Colonic mucosa (tissue), 4 donors: ENCODE measurements around the gene PPP1R12B. TPM values are rescaled to one million over a fixed set of nuclear protein-coding genes. Genes with fewer than 3 reads are reported as not detected.
"Not testable (repeated sequence)": the region's sequence is repeated elsewhere in the genome, so short reads cannot be mapped to it uniquely, and the experiment has no call there.

ENCODE experiments used
- DNase-seq: peaks from one replicate; pipeline ENCODE4 v3.0.0-alpha.2; 2020
- H3K27ac ChIP-seq: fragments of 200-600 bp; one replicate; pipeline ENCODE4 v1.8.0; 2021
- H3K27me3 ChIP-seq: fragments of 200-600 bp; one replicate; pipeline ENCODE4 v1.8.0; 2021
- H3K36me3 ChIP-seq: fragments of 200-600 bp; one replicate; pipeline ENCODE4 v1.8.0; 2021
- H3K4me1 ChIP-seq: fragments of 200-600 bp; one replicate; pipeline ENCODE4 v1.8.0; 2021; ENCODE audit warnings: mild to moderate bottlenecking
- H3K4me3 ChIP-seq: fragments of 200-600 bp; one replicate; pipeline ENCODE4 v1.8.0; 2021
- H3K9ac ChIP-seq, 2 donors: one replicate each; pipeline ENCODE4 v1.7.0; 2013; ENCODE audit warnings: control low read depth in 2 of 2, low read depth in 2 of 2, low read length in 2 of 2
- H3K9me3 ChIP-seq: fragments of 200-600 bp; one replicate; pipeline ENCODE4 v1.8.0; 2021
- intact Hi-C: fragments of 100-400 bp; cut with DNase I; formaldehyde crosslinking; loops from one replicate; pipeline ENCODE4 v1.14.1; 2022
- total RNA-seq, 2 donors: library from RNA; stranded (reverse); fragmentation: NEBNext Ultra II Directional in 1 of 2; extraction: Animal tissue kit (Norgen Biotek cat#: 25700) in 1 of 2; gene quantifications; one replicate each; pipeline ENCODE4 v1.2.1, GENCODE V29; 2021
- TF ChIP-seq, protein P1 (sequence below): fragments of 200-600 bp; IDR thresholded peaks from one replicate; pipeline ENCODE4 v1.8.0; 2022; ENCODE audit warnings: antibody characterized with exemption, mild to moderate bottlenecking
- donor health status: healthy.
- donor health status: DM: no; HTN: no; CAD: no.
- donor health status: DM: no; HTN: no; CAD: no.

The PPP1R12B gene
- total RNA-seq, 2 donors from 2014 or later, result 41.1 to 125 TPM

GRCh38 chr1:202616355-202616915 lies 267.9 kb downstream of the PPP1R12B start:
- Histone ChIP-seq H3K9me3 (no peaks in the 10 kb centered on the region), H3K27ac (no peak overlapping the region), H3K9ac (no peak overlapping the region), H3K27me3 (no peaks in the 10 kb centered on the region), H3K4me1 (no peaks in the 10 kb centered on the region), H3K36me3 (no peaks in the 10 kb centered on the region), H3K4me3 (no peak overlapping the region)
- TF ChIP-seq, protein P1, sequence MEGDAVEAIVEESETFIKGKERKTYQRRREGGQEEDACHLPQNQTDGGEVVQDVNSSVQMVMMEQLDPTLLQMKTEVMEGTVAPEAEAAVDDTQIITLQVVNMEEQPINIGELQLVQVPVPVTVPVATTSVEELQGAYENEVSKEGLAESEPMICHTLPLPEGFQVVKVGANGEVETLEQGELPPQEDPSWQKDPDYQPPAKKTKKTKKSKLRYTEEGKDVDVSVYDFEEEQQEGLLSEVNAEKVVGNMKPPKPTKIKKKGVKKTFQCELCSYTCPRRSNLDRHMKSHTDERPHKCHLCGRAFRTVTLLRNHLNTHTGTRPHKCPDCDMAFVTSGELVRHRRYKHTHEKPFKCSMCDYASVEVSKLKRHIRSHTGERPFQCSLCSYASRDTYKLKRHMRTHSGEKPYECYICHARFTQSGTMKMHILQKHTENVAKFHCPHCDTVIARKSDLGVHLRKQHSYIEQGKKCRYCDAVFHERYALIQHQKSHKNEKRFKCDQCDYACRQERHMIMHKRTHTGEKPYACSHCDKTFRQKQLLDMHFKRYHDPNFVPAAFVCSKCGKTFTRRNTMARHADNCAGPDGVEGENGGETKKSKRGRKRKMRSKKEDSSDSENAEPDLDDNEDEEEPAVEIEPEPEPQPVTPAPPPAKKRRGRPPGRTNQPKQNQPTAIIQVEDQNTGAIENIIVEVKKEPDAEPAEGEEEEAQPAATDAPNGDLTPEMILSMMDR, result no peak
- DNase-seq, result no peak
- intact Hi-C loops, result no loop called here

- H3K9ac ChIP-seq, H3K27me3 ChIP-seq, DNase-seq, intact Hi-C loops, H3K36me3 ChIP-seq, H3K9me3 ChIP-seq, H3K27ac ChIP-seq, H3K4me1 ChIP-seq, H3K4me3 ChIP-seq: not testable (repeated sequence)
Observed at GRCh38 chr1:202619012-202619411, 270.5 kb downstream of the PPP1R12B start.

GRCh38 chr1:202619505-202619904 lies 271.0 kb downstream of the PPP1R12B start:
- Histone ChIP-seq H3K27ac (no peak overlapping the region), H3K27me3 (no peaks in the 10 kb centered on the region), H3K4me3 (no peak overlapping the region), H3K9me3 (no peaks in the 10 kb centered on the region), H3K36me3 (no peaks in the 10 kb centered on the region), H3K9ac (no peak overlapping the region), H3K4me1 (no peaks in the 10 kb centered on the region)
- TF ChIP-seq, protein P1, result no peak
- DNase-seq, result no peak
- intact Hi-C loops, result no loop called here

GRCh38 chr1:202620036-202620435 lies 271.5 kb downstream of the PPP1R12B start:
- H3K36me3 ChIP-seq, H3K9me3 ChIP-seq, H3K27me3 ChIP-seq, H3K4me3 ChIP-seq, intact Hi-C loops, DNase-seq, H3K4me1 ChIP-seq, H3K9ac ChIP-seq, H3K27ac ChIP-seq: not testable (repeated sequence)

DNA sequence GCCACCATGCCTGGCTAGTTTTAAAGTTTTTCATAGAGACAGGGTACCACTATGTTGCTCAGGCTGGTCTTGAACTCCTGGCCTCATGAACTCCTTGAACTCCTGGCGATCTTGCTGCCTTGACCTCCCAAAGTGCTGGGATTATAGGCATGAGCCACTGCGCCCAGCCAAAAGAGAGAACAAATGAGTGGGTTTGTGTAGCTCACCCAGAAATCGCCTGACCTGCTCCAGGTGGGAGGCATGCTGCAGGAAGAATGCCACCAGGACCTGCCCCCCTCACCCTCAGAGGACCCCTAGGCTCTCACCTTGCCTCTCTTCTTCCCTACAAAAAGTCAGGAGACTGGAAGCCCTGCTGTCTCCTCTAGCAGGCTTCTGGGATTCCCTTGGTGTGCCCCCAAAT lies 272.9 kb downstream of the PPP1R12B start:
- Histone ChIP-seq H3K4me3 (no peak overlapping the region), H3K36me3 (no peaks in the 10 kb centered on the region), H3K4me1 (no peaks in the 10 kb centered on the region), H3K27me3 (no peaks in the 10 kb centered on the region), H3K27ac (no peak overlapping the region), H3K9ac (no peak overlapping the region), H3K9me3 (no peaks in the 10 kb centered on the region)
- DNase-seq, result no peak
- TF ChIP-seq, protein P1, result no peak
- intact Hi-C loops, result no loop called here

DNA sequence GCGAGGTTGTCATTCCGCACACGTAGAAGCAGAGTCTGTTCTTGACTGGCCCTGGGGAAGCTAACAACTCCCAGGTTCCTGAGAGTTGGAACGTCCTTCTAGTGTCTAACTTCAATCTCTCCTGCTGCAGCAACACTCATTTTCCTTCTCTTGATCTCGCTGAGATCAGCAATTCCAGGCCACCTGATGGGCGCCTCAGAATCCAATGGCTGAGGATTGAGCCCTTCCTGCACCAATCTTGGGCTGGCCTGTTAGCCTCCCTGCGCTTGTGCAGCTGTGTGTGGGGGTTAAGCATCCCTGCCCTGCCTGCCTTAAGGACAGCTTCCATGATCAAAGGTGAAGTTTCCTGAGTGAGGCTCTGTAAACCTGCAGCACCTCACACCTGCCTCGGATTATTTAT lies 273.9 kb downstream of the PPP1R12B start:
- DNase-seq, result no peak
- H3K36me3 ChIP-seq, result no peaks in the 10 kb centered on the region
- H3K27me3 ChIP-seq, result no peaks in the 10 kb centered on the region
- H3K27ac ChIP-seq, result no peak overlapping the region
- TF ChIP-seq, protein P1, result no peak
- no peaks in the 10 kb centered on the region for H3K9me3 ChIP-seq
- intact Hi-C loops, result no loop called here
- no peak overlapping the region for H3K9ac ChIP-seq
- H3K4me1 ChIP-seq, result no peaks in the 10 kb centered on the region
- no peak overlapping the region for H3K4me3 ChIP-seq
